ENCODE data around the gene PARP1.

PARP1 gene

DNA sequence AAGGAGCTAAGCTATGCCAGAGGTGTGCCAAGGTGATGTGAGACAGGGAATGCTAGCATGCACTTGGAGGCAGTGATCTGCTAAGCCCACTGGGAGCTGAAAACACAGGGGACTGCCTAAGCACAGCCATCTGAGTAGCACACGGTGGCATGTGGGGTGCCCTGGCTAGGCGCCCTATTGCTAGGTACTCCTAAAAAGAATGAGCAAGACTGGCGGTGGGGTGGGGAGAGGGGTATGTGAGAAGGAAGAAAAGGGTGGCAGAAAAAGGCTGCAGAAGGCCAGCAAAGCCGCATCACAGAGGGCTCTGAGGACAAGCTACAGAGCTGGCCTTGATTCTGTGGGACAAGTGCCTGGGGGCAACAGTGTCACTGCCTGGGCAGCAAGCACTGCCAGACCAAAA lies 23.9 kb downstream of the PARP1 start:
- in situ Hi-C loops (cut with MboI; ENCODE audit: low sequenced_read_pairs), result no loop called here

DNA sequence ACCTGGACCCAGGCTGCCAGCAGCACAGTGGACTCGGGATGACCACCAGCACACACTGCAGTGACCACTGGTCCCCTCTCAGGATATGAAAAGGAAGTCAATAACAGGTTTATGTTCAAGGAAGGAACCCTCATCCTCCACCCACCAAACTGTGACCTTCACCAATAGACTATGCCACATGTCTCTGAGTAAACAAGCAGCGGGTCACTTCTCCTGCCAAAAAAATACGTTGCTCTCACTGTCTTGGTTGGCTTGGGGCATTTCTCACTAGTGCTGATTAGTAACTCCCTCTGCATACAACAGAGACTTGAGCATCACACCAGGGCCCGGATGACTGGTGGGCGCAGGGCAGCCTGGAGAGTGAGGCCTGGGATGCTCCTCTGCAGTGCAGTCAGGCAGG lies 25.9 kb downstream of the PARP1 start:
- in situ Hi-C loops (cut with MboI; ENCODE audit: low sequenced_read_pairs), result no loop called here

DNA sequence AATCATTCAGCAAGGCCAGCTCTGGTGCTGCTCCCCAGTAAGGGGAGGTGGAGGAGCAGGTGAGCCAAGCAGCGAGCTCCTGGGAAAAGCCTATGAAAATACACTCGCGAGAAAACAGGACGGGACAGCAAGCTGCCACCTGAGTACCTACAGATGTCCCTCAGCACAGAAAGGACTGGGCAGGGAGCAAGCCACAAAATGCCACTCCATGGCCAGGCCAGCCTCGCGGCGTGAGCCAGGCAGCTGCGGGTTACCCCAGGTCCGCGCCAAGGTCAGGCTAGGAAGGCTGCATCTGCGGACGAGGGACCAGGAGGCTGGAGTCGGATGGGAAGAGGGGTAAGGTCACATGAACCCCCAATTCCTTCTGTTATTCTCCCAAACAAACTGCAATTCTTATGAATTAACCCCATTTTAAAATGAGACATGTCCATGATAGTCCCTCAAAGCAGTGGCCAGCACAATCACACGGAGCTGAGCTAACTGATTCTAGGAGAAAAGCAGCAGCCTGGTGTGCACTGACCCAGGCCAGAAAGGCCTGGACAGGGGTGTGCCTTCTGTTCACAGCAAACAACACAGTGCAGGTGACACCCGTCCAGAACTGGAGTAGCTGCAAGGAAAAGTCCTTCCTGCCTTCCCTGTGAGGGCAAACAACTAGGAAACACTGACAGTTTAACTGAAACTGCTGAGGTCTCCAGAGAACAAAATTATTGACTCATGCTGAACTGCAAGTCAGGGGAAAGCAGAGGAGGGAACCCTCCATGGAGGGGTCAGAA lies 26.5 kb downstream of the PARP1 start:
- in situ Hi-C loops (cut with MboI; ENCODE audit: low sequenced_read_pairs), result no loop called here

DNA sequence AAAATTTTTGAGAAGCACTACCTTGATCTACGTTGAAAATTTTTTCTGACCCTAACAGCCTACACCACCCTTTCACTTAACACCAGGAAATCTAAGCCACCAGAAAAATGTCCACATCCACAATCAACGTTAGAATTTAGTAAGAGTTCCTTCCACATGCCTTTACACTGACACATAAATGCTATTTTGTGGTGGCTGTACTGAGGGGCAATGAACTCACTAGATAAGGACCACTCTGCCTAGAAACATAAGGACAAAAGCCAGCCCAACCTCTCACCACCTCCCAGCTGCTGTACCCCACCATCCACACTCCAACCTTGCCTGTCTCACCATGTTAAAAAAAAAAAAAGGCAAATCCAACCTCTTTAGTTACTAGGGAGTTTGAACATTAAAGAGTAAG lies 29.8 kb downstream of the PARP1 start:
- in situ Hi-C loops (cut with MboI; ENCODE audit: low sequenced_read_pairs), result no loop called here

DNA sequence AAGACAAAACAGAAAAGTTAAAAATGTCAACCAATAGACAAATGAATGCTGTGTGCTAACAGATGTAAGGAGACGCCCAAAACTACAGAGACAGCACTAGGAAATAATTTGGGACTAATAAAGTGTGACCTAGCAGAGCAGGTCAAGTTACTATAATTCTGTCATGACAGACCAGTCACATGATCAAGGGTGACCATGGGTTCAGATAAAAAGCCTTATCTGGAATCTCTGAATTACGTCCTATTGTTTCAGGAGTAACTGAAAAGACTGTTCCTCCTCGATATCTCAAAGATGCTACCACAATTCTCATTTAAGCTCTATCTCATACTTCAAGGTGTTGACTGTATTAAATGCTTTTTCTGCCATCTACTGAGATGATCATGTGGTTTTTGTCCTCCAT lies 31.6 kb downstream of the PARP1 start:
- in situ Hi-C loops (cut with MboI; ENCODE audit: low sequenced_read_pairs), result no loop called here

DNA sequence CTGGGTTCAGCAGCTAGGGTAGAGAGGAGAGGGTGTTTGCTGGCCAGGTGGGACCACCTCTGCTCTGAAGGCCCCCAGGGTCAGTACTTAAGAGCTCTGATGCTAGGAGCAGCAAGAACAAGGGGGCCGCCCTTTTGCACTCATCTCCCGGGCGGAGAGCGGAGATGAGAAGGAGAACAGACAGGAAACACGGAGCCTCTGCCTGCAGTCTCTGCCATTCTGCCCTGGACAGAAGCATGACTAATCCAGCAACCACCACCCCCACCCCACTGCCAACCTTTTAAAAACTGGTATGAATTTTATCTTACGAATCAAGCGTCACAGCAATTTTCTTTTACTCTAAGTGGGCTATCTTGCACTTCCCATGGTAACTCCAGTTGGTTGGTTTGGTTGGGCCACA lies 34.5 kb downstream of the PARP1 start:
- in situ Hi-C loops (cut with MboI; ENCODE audit: low sequenced_read_pairs), result no loop called here

DNA sequence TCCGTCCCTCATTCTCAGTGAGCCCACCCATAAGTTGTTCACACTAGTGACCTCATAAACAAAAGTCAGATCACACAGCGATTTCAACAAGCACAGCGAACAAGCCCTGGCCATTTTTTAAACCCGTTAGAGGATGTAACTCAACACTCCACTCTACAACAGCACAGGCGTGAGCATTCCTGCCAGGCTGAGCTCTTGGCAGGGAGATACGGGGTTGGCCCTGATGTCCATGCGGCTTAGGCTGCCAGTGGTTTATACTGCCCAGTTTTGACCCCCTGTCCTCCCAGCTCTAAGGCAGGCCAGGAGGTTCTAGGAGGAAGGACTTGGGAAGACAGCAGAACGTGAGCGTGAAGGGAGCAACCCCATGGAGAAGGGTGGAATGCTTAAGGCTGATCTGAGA lies 35.0 kb downstream of the PARP1 start:
- in situ Hi-C loops (cut with MboI; ENCODE audit: low sequenced_read_pairs), result no loop called here

DNA sequence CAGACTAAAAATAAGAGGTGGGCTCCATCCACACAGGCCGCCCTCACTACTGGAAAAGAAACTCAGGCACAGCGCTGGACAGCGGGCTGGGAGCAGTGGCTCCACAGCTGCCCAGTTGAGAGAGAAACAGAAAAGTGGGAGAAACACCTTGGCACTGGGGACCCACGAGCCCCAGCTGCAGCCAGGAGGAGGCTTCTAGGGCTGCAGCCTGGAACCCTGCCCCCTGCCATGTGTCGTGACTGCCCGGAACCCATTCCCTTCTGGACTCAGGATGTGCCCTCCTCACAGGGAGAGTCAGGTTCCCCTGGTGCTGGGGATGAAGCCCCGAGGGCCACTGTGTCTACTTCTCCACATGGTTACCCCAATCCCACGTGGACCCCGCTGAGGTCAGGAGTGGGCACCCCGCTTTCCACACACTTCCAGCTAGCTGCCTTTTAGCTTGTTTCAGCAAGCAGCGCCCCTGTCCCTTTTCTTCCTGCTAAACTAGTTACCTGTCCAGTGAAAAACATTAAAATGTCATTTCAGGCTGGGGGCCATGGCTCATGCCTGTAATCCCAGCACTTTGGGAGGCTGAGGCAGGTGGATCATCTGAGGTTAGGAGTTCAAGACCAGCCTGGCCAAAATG lies 35.9 kb downstream of the PARP1 start:
- in situ Hi-C loops (cut with MboI; ENCODE audit: low sequenced_read_pairs), result no loop called here

DNA sequence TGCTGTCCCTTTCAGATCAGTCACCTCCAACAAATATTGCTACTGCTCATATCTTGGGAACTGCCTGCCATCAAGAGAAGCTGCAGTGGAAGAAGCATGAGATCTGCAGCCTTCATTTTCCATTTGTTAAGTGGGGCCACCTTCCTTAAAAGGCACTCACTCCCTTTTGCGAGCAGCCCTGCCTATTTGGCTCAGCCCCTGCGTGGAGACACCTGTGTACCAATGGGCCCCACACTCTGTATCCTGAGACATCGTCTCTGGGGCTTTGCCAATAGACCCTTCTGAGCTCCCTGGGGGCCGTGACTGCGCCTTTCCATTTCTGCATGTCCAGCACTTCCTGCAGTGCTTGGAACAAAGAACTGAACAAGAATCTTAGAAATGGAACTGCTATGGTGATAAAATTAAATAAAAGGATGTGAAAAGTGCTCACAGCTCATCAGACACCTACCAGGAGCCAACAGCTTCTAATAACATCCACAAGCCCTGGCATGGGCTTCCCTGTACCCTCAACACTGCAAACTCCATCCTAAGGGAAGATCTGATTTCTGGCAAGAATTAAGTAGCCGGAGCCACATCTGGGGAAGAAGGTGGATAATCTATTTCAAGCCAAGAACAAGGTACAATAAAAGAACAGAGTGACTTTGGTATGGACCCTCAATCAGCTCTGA lies 36.7 kb downstream of the PARP1 start:
- in situ Hi-C loops (cut with MboI; ENCODE audit: low sequenced_read_pairs), result no loop called here

DNA sequence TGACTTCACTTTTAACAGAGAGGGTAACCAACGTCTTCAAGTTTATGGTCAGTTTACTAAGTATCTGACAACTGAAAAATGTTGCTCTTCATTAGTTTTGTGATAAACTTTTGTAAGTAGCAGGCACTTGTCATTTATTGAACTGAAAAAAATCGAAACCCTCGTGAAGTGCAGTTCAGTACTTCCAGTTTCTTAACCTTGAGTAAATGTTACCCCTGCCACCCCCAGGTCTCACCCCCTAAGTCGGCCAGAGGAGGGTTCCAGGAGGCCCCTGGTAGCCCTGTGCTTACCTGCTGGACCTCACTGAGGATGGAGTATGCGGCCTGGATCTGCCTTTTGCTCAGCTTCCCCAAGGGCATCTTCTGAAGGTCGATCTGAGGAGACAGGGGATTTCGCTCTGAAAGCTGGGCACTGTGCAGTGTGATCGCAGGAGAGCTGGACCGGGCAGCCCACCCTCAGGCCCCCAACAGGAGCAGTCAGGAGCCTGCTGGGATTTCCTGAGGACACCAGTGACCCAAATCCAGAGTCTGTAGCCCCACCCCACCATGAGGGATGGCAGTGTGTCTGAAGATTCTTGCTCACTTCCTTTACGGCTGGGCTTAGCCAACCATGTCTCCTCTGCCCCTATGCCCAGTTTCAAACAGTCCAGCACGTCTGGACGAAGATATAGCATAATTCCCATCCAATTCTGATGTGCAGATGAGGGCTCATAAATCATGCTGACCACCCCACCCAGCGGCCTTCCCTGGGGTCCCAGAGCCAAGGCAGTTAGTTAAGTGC lies 37.6 kb downstream of the PARP1 start:
- in situ Hi-C loops (cut with MboI; ENCODE audit: low sequenced_read_pairs), result no loop called here

DNA sequence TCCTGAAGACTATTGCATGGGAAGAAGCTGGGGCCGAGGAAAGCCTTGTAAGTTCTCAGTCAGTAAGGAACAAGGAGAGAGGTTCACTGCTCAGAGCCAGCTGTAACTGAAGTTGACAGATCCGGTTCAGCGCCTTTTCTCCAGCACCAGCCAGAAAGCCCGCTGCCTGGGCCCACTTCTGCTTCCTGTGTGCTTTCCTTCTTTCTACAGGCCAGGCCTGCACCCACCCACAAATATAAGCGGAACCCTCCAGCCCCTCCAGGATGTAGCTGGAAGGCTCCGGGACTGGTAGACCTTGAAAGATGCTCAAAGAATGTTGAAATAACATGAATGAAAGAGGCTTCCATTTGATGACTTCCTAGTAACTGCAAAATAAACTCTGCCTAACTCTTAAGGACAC lies 38.8 kb downstream of the PARP1 start:
- in situ Hi-C loops (cut with MboI; ENCODE audit: low sequenced_read_pairs), result no loop called here

DNA sequence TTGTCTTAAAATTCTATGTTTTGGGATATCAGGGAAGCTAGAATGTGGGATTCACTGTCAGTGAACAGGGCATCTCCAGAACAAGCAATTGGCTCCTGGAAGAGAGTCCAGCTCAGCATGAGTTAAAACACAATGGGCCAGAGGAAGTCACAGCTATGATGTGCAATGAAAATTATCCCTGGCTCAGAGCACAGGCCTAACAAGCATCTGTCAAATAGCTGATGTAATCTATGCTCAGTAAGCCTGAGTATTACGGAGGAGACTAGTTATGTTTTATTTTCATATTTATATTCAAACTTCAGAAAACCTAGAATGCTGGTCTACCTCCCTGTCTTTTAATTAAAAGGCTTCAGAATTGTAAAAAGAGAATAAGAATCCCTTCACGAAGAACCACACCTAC lies 41.6 kb downstream of the PARP1 start:
- in situ Hi-C loops (cut with MboI; ENCODE audit: low sequenced_read_pairs), result no loop called here

DNA sequence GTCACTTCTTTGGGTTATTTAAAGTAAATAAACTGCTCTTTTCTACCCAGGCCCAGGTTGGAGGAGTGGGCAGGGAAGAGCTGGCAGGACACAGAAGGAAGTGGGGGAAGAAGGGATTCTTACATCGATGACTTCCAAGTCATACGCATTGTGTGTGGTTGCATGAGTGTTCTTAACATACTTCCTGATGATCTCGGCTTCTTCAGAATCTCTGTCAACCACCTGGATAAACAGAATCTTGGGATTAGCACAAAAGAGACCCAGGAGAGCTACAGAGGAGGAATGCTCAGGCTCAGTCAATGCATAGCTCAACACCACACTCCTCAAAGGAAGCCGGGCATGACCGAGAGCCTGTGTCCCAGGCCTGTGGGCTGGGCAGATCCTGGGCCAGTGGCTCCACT lies 42.1 kb downstream of the PARP1 start:
- in situ Hi-C loops (cut with MboI; ENCODE audit: low sequenced_read_pairs), result no loop called here

DNA sequence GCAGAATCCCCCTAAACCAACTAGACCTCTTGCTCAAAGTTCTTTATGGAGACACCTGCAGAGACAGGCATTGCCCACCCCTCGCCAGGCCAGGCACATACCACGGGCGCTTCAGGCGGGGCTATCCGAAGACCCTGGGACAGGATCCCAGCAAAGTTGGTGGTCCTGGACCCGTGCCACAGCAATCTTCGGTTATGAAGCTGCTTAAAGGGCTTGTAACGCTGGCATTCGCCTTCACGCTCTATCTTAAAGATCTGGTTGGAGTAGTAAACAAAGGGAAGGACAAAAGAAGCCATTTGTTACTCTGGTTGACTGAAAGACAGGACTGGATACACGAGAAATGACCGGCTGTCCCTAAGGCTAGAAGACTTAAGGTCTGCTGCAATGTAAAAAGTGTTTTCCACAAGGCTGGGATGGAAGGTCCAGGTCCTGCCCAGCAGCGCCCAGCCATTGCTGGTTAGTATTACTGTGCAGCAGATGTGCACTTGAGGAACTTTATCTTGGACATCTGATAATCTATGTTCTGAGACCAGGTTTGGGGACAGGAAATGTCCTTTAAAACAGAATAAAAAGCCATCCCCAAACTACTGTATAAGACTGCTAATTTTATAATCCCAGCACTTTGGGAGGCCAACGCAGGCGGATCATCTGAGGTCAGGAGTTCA lies 42.9 kb downstream of the PARP1 start:
- in situ Hi-C loops (cut with MboI; ENCODE audit: low sequenced_read_pairs), result no loop called here

DNA sequence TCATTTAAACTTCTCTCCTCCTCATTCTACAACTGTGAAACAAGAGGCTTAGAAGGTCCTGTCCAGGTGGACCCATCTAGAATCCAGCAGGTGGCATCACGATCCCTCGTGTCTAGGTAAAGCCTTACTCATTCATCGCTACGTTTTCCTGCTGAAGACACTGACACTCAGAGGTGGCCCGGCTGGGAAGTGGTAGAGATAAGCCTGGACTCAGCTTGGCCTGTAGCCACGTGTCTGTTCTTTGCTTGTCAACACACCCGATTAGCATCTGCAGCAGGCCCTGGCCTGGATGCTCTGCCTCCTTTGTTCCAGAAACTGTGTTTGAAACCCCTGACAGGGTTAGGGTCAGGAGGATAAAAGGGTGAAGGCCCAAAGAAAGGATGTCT lies 43.4 kb downstream of the PARP1 start:
- in situ Hi-C loops (cut with MboI; ENCODE audit: low sequenced_read_pairs), result no loop called here

DNA sequence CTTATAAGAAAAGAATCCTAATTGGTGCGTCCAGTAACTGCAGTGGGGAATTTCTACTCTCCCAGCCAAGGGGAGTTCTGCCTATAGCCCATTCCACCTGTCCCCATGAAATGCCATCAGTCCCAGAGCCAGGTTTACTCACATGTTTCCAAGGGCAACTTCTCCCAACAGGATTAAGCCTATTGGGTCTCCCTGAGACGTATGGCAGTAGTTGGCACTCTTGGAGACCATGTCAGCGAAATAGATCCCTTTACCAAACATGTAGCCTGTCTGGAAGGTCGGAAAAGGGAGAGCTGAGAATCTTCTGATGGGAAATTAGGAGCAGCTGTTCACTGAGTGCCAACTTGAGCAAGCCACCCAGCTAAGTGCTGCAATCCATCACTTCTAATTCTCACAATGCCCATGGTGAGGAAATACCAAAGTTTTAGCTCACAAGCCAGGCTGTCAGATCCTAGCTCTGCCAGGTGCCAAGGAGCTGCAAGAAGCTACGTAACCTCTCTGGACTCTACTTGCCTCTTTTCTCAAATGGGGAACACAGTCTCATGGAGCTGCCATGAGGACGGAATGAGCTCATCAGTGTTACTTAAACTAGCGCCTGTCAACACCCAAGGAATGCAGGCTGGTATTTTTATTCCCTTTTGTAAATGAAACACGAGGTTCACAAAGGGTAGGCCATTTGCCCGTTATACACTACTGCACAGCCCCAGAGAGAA lies 43.9 kb downstream of the PARP1 start:
- in situ Hi-C loops (cut with MboI; ENCODE audit: low sequenced_read_pairs), result no loop called here

DNA sequence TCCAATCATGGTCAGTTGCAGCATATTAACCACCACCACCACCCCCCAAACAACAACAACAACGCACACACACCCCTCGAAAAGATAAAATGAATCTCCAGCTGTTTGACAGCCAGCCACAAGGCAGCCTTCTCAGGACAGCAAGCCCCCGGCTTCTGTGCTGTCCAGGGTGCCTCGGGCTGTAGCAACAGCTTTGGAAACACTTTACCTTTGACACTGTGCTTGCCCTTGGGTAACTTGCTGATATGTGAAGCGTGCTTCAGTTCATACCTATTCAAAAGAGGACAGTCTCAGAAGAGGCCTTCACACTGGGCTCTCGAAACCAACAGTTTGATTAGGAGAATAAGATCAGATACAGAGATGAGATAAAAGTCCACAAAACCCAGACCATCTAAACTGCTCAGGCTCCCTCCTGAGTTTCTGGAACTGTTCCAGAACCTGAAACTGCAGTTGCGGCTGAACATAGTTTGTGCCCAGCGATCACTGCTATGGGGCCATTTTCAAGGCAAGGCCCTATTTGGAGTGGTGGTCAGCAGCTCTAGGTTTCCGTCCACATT lies 44.9 kb downstream of the PARP1 start:
- in situ Hi-C loops (cut with MboI; ENCODE audit: low sequenced_read_pairs), result no loop called here

DNA sequence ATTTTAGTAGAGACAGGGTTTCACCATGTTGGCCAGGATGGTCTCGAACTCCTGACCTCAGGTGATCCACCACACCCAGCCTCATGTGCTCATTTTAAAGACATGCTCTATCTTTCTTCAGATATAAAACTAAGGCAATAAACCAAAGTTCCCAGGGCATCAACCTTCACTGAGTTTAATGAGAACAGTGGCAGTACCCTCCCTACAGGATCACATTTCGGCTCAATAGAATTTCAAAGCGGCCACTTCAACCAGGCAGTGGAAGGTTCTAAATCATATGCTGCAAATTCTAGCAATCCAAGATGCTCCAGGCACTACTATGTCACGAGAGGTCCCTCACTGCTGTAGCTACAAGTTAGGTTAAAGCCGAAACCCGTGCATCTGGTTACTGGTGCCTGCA lies 45.5 kb downstream of the PARP1 start:
- in situ Hi-C loops (cut with MboI; ENCODE audit: low sequenced_read_pairs), result no loop called here

DNA sequence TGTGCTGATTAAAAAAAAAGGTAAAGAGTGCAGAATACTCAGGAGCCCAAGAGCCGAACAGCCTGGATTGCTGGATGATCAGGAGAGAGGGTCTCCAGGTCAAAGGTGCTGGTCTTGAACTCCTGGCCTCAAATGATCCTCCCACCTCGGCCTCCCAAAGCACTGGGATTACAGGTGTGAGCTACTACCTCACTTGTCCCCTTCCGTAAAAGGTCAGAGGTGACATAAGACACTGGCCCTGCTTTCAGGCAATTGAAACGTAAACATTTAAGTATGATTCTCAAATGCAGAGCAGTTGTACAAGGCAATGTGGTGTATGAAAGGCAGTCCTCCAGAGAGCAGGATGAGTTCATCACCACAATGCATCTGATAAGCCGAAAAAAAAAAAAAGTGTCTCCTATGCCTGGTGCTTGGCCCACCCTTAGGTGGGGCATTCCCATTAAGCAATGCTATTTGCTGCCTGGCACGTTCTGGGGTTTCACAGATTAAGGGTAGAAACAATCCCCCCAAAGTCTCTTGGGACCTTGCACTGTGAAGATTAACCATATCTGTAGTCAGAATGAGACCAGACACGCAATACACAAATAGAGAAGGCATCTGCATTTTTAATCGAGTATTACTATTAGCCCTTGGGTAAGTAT lies 47.7 kb downstream of the PARP1 start:
- in situ Hi-C loops (cut with MboI; ENCODE audit: low sequenced_read_pairs), result no loop called here

DNA sequence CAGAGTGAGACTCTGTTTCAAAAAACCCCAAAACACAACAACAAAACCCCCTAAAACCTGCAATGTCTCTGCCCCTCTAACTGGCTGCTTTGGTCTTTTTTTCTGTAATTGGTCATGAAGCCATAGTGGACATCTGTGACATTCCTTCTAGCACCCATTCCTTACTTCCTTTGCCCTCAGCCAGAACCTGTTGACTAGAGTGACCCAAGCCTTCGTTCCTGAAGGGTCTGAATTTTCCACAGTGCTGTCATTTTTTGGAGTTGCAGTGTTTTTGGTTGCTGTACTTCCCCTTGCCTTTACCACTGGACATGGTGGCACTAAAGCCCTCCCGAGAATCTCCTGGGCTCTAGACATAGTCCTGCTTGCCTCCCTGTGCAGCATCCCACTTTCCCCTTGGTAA lies 50.5 kb downstream of the PARP1 start:
- in situ Hi-C loops (cut with MboI; ENCODE audit: low sequenced_read_pairs), result no loop called here
